Activated T-helper 1 cell treated with anti-CD3 and anti-CD28 coated beads, Interleukin-2, amount 50 U/mL, for 16 hours (primary cell): ENCODE data around the gene RNF113A.
"Not testable (repeated sequence)": the region's sequence is repeated elsewhere in the genome, so short reads cannot be mapped to it uniquely, and the experiment has no call there.

Experiments
- DNase-seq, 2 donors: peaks; one replicate each; pipeline ENCODE4 v3.0.0-alpha.2; 2020; ENCODE audit warnings: low read depth in 1 of 2, low spot score in 1 of 2

The RNF113A gene

DNA sequence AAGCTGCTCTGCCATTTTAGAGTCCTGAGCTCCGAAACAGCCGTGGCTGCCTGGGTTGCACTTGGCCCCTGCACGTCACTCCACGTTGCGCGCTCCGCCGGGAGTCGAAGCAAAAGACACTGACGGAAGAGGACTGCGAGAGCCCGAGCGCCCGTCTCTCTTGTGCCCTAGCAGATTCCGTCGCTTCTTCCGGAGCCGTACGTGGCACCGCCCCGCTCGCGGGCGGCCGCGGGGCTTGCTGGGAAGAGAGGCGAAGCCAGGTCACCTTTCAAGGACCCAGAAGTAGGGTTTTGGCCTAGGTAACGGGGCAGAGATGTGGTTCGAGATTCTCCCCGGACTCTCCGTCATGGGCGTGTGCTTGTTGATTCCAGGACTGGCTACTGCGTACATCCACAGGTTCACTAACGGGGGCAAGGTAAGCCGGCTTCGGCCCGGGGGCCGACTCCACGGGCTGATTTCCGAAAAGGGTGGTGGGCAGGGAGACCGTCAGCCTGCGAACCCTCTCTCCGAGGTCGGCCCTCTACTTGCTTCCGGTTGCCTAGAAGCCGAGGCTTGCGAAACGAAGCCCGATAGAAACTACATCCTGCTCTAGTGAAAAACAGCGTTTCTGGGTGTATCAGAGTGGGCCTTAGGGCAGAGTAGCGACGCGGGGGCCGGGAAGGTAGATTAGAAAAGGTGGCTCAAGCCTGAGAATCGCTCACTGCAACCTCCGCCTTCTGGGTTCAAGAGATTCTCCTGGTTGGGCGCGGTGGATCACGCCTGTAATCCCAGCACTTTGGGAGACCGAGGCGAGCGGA, at the start of gene RNF113A, which contains the start of gene NDUFA1:
Gene RNF113A (minus strand): TSS at position 135 of the 797 bp plus-strand sequence. CDS start 120 bp downstream, at position 15.
Gene NDUFA1 (plus strand): TSS at position 234 of the 797 bp plus-strand sequence. CDS start 80 bp downstream, at position 314.
- peak; percentile 61 to 76 for DNase-seq

GRCh38 chrX:119919835-119920585, 48.5 kb upstream of the RNF113A start:
- DNase-seq, result no peak

DNA sequence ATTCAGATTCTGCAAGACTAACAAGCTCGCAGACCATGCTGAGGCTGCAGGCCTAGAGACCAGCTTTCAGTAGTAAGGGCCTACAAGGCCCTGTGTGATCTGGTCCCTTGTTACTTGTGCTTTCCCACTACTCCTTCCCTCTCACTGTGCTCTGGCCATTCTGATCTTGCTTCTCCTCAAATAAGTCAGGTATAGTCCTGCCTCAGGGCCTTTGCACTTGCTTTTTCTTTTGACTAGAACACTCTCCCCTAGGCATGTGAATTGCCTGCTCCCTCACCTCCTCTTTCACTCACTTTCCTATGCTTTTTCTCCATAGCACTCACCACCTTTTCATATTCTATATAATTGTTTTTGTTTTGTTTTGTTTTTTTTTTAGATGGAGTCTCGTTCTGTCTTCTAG, 46.3 kb upstream of the RNF113A start:
- no peak for DNase-seq

- DNase-seq, result no peak
Measured at GRCh38 chrX:119916310-119916709, 44.8 kb upstream of the RNF113A start.

GRCh38 chrX:119900976-119901375, 29.4 kb upstream of the RNF113A start:
- DNase-seq, result no peak

DNA sequence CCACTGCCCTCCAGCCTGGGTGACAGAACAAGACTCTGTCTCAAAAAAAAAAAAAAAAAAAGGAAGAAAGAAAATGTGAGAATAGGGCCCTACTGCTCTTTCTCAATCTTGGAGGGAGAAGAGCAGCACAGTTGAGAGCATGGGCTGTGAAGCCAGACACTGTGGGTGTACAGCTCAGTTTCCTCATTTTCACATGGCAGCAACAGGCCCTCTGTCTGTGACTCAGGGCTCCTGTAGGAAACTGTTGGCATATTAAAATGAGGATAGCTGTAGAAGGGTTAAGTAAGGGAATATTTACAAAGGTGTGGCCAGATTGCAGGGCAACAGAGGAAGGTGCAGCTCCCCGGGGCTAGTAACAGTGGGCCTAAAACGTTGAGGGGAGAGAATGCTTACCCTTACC, 27.6 kb upstream of the RNF113A start:
- DNase-seq, result no peak

- DNase-seq, result no peak
Measured at GRCh38 chrX:119895843-119896326, 24.4 kb upstream of the RNF113A start, which contains the start of gene AKAP14. AKAP14 (plus strand) TSS chrX:119895893; CDS start chrX:119903224, 7,331 bp downstream.

DNA sequence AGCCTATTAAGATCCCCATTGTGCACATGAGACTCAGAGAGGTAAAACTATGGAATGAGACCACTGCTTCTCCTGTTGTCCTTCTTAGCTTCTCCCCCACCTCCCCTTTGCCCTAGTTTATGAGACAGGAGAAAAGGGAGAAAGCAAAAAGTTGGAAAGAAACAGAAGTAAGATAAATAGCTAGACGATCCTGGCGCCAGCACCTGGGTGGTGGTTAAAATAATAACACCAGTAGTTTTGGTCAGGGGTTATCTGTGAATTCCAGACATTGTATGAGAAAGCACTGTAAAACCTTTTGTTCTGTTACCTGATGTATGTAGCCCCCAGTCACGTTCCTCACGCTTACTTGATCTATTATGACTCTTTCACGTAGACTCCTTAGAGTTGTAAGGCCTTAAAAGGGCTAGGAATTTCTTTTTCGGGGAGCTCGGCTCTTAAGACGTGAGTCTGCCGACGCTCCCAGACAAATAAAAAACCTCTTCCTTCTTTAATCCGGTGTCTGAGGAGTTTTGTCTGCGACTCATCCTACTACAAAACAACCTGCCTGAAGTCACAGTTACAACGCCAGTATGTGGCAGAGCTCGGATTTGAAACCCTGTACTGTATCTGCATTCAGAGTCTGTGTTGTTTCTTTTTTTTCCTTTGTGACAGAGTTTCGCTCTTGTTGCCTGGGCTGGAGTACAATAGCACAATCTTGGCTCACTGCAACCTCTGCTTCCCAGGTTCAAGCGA, 20.6 kb upstream of the RNF113A start:
- DNase-seq, result not testable (repeated sequence)

- not testable (repeated sequence) for DNase-seq
Measured at GRCh38 chrX:119890626-119891025, 19.1 kb upstream of the RNF113A start.

DNA sequence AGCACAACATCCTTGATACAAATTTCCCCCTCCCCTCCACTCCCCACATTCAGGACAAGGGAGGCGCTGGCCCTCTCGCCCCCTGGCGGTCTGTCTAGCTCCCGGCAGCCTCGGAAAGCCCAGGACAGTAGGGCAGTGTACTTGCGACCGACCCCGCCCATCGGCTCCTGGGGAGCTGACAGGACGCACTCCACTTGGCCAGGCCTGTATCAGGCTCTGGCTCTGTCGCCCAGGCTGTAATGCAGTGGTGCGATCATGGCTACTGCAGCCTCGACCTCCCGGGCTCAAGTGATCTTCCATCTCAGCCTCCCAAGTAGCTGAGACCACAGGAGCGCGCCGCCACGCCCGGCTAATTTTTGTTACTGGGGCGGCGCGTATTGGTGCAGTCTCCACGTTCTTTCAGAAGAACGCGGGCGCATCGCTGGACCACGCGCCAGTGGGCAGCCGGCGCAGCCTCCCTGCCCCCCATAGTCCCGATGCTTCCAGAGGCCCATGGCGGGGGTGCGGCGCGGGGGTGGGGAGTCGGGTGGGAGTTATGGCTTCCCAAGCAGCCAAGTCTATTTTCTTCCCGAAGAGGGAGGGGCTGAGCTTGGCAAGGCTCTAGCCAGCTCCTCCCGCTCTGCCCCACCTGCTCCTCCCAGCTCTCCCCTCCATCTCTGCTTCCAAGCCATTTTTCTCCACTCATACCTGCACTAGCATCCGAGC, 16.3 kb upstream of the RNF113A start:
- peak in 1 of 2 donors; percentile 12 for DNase-seq

GRCh38 chrX:119885554-119886428, 14.3 kb upstream of the RNF113A start:
- DNase-seq, result no peak

DNA sequence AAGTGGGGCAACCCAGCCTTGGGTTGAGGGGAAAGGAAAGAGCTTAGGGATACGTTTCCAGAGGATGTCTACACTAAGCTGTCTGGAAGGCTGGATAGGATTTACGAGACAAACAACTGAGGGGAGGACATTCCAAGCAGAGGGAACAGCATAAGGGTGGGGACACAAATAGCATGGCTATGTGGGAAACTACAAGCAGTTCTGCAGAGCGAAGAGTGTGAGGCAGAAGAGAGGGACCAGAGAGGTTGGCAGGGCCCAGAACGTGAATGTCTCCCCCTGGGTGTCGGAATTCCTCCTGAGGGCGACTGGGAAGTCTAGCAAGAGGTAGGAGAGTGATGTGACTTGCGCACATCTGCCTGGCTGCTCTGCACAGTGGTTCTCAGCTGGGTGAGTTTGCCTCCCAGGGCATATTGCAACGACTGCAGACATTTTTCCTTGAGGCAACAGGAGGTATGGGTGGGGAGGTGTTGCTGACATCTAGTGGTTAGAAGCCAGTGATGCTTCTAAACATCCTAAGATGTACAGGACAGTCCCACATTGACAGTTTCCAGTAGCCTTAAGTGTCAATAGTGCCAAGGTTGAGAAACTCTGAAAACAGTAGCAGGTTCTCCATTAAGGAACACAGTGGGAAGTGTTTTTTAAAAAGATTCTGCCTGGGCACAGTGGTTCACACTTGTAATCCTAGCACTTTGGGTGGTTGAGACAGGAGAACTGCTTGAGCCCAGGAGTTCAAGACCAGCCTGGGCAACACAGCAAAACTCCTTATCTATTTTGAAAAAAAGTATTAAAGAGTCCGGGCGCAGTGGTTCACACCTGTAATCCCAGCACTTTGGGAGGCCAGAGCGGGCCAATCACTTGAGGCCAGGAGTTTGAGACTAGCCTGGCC, 9.3 kb upstream of the RNF113A start:
- no peak for DNase-seq

DNA sequence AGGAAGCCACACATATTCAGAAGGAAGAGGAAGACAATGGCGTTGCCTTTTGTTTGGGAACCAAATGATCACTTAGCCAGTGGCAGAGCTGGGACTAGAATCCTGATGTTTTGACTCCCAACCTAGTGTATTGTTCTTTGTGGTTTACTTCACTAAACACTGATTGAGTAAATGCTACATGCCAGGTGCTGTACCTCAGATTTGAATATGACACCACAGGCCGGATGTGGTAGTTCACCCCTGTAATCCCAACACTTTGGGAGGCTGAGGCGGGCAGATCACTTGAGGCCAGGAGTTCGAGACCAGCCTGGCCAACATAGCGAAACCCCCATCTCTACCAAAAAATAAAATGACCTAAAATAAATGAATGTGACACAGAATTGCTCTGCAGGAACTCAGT, 8.5 kb upstream of the RNF113A start:
- no peak for DNase-seq

- DNase-seq, result no peak
Measured at GRCh38 chrX:119878740-119879139, 7.2 kb upstream of the RNF113A start.

GRCh38 chrX:119871245-119871598, 311 bp downstream of the RNF113A start:
- no peak for DNase-seq

DNA sequence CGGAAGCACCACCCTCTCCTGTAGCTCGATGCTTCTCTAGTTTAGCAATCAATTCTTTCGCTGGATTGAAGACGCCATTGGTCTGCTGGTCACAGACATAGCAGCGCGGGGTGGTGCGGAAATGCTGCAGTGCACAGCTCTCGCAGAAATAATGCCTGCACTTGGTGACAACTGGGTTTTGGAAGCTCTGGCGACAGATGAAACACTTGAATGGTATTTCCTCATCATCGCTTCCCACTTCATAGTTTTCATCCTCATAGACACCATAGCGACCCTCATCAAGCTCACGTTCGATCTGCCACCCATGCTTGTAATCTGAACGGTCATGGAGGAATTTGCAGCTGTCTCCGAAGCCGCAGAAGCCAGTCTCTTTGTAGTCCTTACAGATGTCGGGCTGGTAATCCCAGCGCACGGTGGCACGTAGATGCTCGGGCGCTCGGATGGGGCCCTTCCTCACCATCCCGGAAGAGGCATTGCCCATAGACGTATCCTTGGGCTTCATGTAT, 854 bp downstream of the RNF113A start:
- DNase-seq, result no peak

DNA sequence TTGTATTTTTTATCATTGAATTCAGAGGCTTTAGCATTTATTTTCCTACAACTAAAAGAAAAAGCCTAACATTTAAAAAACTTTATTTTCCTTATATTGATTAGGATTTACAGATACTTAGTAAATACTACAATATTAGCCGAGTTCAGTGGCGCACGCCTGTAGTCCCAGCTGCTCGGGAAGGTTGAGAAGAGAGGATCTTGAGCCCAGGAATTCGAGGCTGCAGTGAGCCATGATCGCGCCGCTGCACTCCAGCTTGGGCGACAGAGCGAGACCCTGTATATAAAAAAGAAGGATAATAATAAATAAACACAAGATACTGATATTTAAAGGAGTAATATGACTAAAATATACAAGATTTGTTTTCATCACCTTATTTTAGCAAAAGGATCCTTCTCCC, 18.1 kb downstream of the RNF113A start:
- DNase-seq, result no peak
